HEK293 (cell line): ENCODE results near the gene LDLRAD4.

Source experiments
- CTCF ChIA-PET: fragments of 350-600 bp; formaldehyde crosslinking; extraction: SDS; loops from one replicate; lab custom pipeline; 2021; ENCODE audit warnings: antibody characterized with exemption; lab: Yijun Ruan, JAX
- POLR2A ChIA-PET: fragments of 300-600 bp; formaldehyde crosslinking; extraction: SDS; loops from one replicate; lab custom pipeline; 2020; ENCODE audit warnings: antibody characterized with exemption, inconsistent platforms; lab: Yijun Ruan, JAX
- H3K27ac ChIP-seq: fragments of 200-500 bp; sonication (Bioruptor generic); 2 replicates; pipeline ENCODE4 v1.5.1; 2014; ENCODE audit warnings: low read depth, low read length, control low read depth, inconsistent platforms; ENCODE audit errors: extremely low read depth
- H3K36me3 ChIP-seq, 2 experiments: fragments of 200-500 bp in 1 of 2; sonication (Bioruptor generic) in 1 of 2; 1 replicate in 1 of 2; 2 replicates in 1 of 2; pipeline ENCODE4 v1.5.1; 2014 to 2017; ENCODE audit warnings: inconsistent platforms in 2 of 2, low read length in 2 of 2; ENCODE audit not compliant: control insufficient read depth in 2 of 2, insufficient read depth in 1 of 2
- H3K4me1 ChIP-seq: fragments of 200-500 bp; sonication (Bioruptor generic); 2 replicates; pipeline ENCODE4 v1.5.1; 2014; ENCODE audit warnings: mild to moderate bottlenecking, low read length, inconsistent platforms; ENCODE audit not compliant: control insufficient read depth, insufficient read depth
- H3K4me3 ChIP-seq: 2 replicates; pipeline ENCODE4 v1.5.1; 2011; ENCODE audit warnings: low read depth, mild to moderate bottlenecking, control low read depth, low read length, moderate library complexity
- H3K9me3 ChIP-seq: fragments of 200-500 bp; sonication (Bioruptor generic); 2 replicates; pipeline ENCODE4 v1.5.1; 2014; ENCODE audit warnings: low read depth, low read length, inconsistent platforms; ENCODE audit not compliant: control insufficient read depth, insufficient read depth
- ATF2 ChIP-seq: fragments of 450-650 bp; formaldehyde crosslinking; IDR thresholded peaks from 2 replicates; pipeline ENCODE4 v1.5.1; 2016; ENCODE audit warnings: missing biosample characterization, missing genetic modification characterization, low read depth
- EGR2 ChIP-seq: fragments of 450-650 bp; formaldehyde crosslinking; IDR thresholded peaks from 2 replicates; pipeline ENCODE4 v1.5.1; 2016; ENCODE audit warnings: low read depth, missing biosample characterization, missing genetic modification characterization
- GLI4 ChIP-seq: fragments of 450-650 bp; formaldehyde crosslinking; IDR thresholded peaks from 2 replicates; pipeline ENCODE4 v1.5.1; 2016; ENCODE audit warnings: missing biosample characterization, missing genetic modification characterization
- IKZF3 ChIP-seq: fragments of 450-650 bp; IDR thresholded peaks from 2 replicates; pipeline ENCODE4 v1.5.0; 2018; ENCODE audit warnings: missing biosample characterization, mild to moderate bottlenecking, missing genetic modification characterization, moderate library complexity
- KLF7 ChIP-seq: fragments of 450-650 bp; formaldehyde crosslinking; IDR thresholded peaks from 2 replicates; pipeline ENCODE4 v1.5.1; 2016; ENCODE audit warnings: missing biosample characterization, missing genetic modification characterization, borderline replicate concordance
- PRDM6 ChIP-seq: fragments of 450-650 bp; formaldehyde crosslinking; IDR thresholded peaks from 2 replicates; pipeline ENCODE4 v1.5.1; 2017; ENCODE audit warnings: missing biosample characterization, missing genetic modification characterization
- ZBTB20 ChIP-seq: fragments of 450-650 bp; formaldehyde crosslinking; IDR thresholded peaks from 2 replicates; pipeline ENCODE4 v1.5.1; 2016; ENCODE audit warnings: missing biosample characterization, missing genetic modification characterization
- ZBTB26 ChIP-seq: fragments of 450-650 bp; formaldehyde crosslinking; optimal IDR thresholded peaks from 2 replicates; pipeline ENCODE3; 2016; ENCODE audit warnings: missing biosample characterization, mild to moderate bottlenecking, missing genetic modification characterization
- ZEB2 ChIP-seq: fragments of 450-650 bp; formaldehyde crosslinking; IDR thresholded peaks from 2 replicates; pipeline ENCODE4 v1.5.1; 2016; ENCODE audit warnings: missing biosample characterization, missing genetic modification characterization
- ZFHX2 ChIP-seq: fragments of 450-650 bp; formaldehyde crosslinking; conservative IDR thresholded peaks from 2 replicates; pipeline ENCODE4 v1.5.1; 2016; ENCODE audit warnings: missing biosample characterization, missing genetic modification characterization
- ZNF26 ChIP-seq: fragments of 450-650 bp; formaldehyde crosslinking; IDR thresholded peaks from 2 replicates; pipeline ENCODE4 v1.5.1; 2016; ENCODE audit warnings: missing biosample characterization, missing genetic modification characterization
- ZNF324 ChIP-seq: fragments of 450-650 bp; formaldehyde crosslinking; IDR thresholded peaks from 2 replicates; pipeline ENCODE4 v1.5.1; 2016; ENCODE audit warnings: missing biosample characterization, missing genetic modification characterization
- ZNF362 ChIP-seq: fragments of 450-650 bp; formaldehyde crosslinking; IDR thresholded peaks from 2 replicates; pipeline ENCODE4 v1.5.1; 2016; ENCODE audit warnings: missing biosample characterization, missing genetic modification characterization
- ZNF391 ChIP-seq: fragments of 450-650 bp; formaldehyde crosslinking; IDR thresholded peaks from 2 replicates; pipeline ENCODE4 v1.5.1; 2016; ENCODE audit warnings: low read depth, missing biosample characterization, missing genetic modification characterization, borderline replicate concordance
- ZNF433 ChIP-seq: fragments of 450-650 bp; formaldehyde crosslinking; IDR thresholded peaks from 2 replicates; pipeline ENCODE4 v1.5.1; 2016; ENCODE audit warnings: missing biosample characterization, missing genetic modification characterization, low read depth
- ZNF549 ChIP-seq: fragments of 450-650 bp; IDR thresholded peaks from 2 replicates; pipeline ENCODE4 v1.5.1; 2018; ENCODE audit warnings: missing biosample characterization, missing genetic modification characterization, mild to moderate bottlenecking, inconsistent platforms, moderate library complexity
- ZNF585B ChIP-seq: fragments of 450-650 bp; formaldehyde crosslinking; IDR thresholded peaks from 2 replicates; pipeline ENCODE4 v1.5.1; 2016; ENCODE audit warnings: missing biosample characterization, missing genetic modification characterization
- ZNF596 ChIP-seq: fragments of 450-650 bp; IDR thresholded peaks from 2 replicates; pipeline ENCODE4 v1.5.0; 2018; ENCODE audit warnings: missing biosample characterization, mild to moderate bottlenecking, missing genetic modification characterization, moderate library complexity
- ZNF626 ChIP-seq: fragments of 450-650 bp; sonication (Bioruptor Pico); formaldehyde crosslinking; IDR thresholded peaks from 2 replicates; pipeline ENCODE4 v1.5.1; 2018; ENCODE audit warnings: missing biosample characterization, missing genetic modification characterization, inconsistent platforms
- ZNF707 ChIP-seq: fragments of 450-650 bp; formaldehyde crosslinking; IDR thresholded peaks from 2 replicates; pipeline ENCODE4 v1.5.1; 2016; ENCODE audit warnings: missing biosample characterization, missing genetic modification characterization
- ZSCAN16 ChIP-seq: fragments of 450-650 bp; formaldehyde crosslinking; IDR thresholded peaks from 2 replicates; pipeline ENCODE4 v1.5.1; 2016; ENCODE audit warnings: missing biosample characterization, missing genetic modification characterization
- ZSCAN30 ChIP-seq: fragments of 450-650 bp; IDR thresholded peaks from 2 replicates; pipeline ENCODE4 v1.5.1; 2018; ENCODE audit warnings: missing biosample characterization, mild to moderate bottlenecking, missing genetic modification characterization, moderate library complexity

Gene LDLRAD4

GRCh38 chr18:13470516-13471197, 252.1 kb downstream of the LDLRAD4 start:
- ChIA-PET POLR2A (no interaction called here), CTCF (no interaction called here)
- no peak overlapping the region for H3K27ac ChIP-seq
- TF ChIP-seq EGR2 (tag by site-specific recombination) (0 out of 2 replicates have a peak, but pooled peaks have one; percentile 23), ATF2 (tag by site-specific recombination) (peak; percentile 88), ZFHX2 (tag by site-specific recombination) (peak; percentile 65), ZBTB20 (tag by site-specific recombination) (0 out of 2 replicates have a peak, but pooled peaks have one; percentile 27), ZNF596 (tag by site-specific recombination) (no peak)
- no peaks in the 10 kb centered on the region for H3K36me3 ChIP-seq
- H3K4me3 ChIP-seq = no peak overlapping the region
- H3K9me3 ChIP-seq = no peaks in the 10 kb centered on the region
- peaks cover 10% of the 10 kb centered on the region for H3K4me1 ChIP-seq

GRCh38 chr18:13471198-13471845, 252.8 kb downstream of the LDLRAD4 start:
- ChIA-PET CTCF (no interaction called here), POLR2A (no interaction called here)
- Histone ChIP-seq H3K27ac (no peak overlapping the region), H3K4me1 (peaks cover 10% of the 10 kb centered on the region), H3K9me3 (no peaks in the 10 kb centered on the region), H3K4me3 (no peak overlapping the region), H3K36me3 (no peaks in the 10 kb centered on the region)
- TF ChIP-seq ZNF707 (tag by site-specific recombination) (no peak), ZBTB26 (tag by site-specific recombination) (no peak), KLF7 (tag by site-specific recombination) (no peak), ZNF585B (tag by site-specific recombination) (no peak), IKZF3 (no peak), ZSCAN30 (no peak), PRDM6 (tag by site-specific recombination) (no peak), ZEB2 (tag by site-specific recombination) (no peak), EGR2 (tag by site-specific recombination) (no peak)

- no peak overlapping the region for H3K4me3 ChIP-seq
- CTCF ChIA-PET = interaction anchor here (0.8 kb wide), 1 partner anchor 86 kb away, joined by 3 read pairs; no protein-coding TSS in a partner anchor
- H3K4me1 ChIP-seq = peaks cover 10% of the 10 kb centered on the region
- 0 out of 2 replicates have a peak overlapping the region, but pooled peaks have one; percentile 9 for H3K27ac ChIP-seq
- no peaks in the 10 kb centered on the region for H3K9me3 ChIP-seq
- POLR2A ChIA-PET = interaction anchor here (0.5 kb wide), 1 partner anchor 281 kb away, joined by 3 read pairs; no protein-coding TSS in a partner anchor
- H3K36me3 ChIP-seq = no peaks in the 10 kb centered on the region
- no peak for TF ChIP-seq ZNF549 (tag by site-specific recombination)
- no peak for TF ChIP-seq ZNF26 (tag by site-specific recombination)
- TF ChIP-seq KLF7 (tag by site-specific recombination) = no peak
- no peak for TF ChIP-seq GLI4 (tag by site-specific recombination)
- TF ChIP-seq ZNF391 = no peak
- no peak for TF ChIP-seq ZNF362 (tag by site-specific recombination)
- no peak for TF ChIP-seq ZSCAN16 (tag by site-specific recombination)
- TF ChIP-seq ZNF433 (tag by site-specific recombination) = no peak
- TF ChIP-seq ZNF324 (tag by site-specific recombination) = no peak
- TF ChIP-seq ZNF626 (tag by site-specific recombination) = no peak
Measured at GRCh38 chr18:13471971-13472628, 253.5 kb downstream of the LDLRAD4 start.
